K562 (cell line): ENCODE measurements around the gene PACSIN3. TPM values are rescaled to one million over a fixed set of nuclear protein-coding genes. Genes with fewer than 3 reads are reported as not detected.

Experiments used
- AFF4 ChIP-seq: sonication (generic); formaldehyde crosslinking; IDR thresholded peaks from 2 replicates; pipeline ENCODE4 v1.8.0; 2023; ENCODE audit warnings: mild to moderate bottlenecking, missing genetic modification reagents
- C11orf30 ChIP-seq: fragments of 450-650 bp; IDR thresholded peaks from 2 replicates; pipeline ENCODE4 v1.6.1; 2016; ENCODE audit warnings: low read depth, mild to moderate bottlenecking
- FOXA3 ChIP-seq, 2 experiments: fragments of 450-650 bp in 1 of 2; sonication (generic) in 1 of 2; formaldehyde crosslinking; IDR thresholded peaks in 1 of 2; conservative IDR thresholded peaks in 1 of 2; 2 replicates each; pipeline versions ENCODE4 v1.4.0 to v1.8.0; 2020 to 2022; ENCODE audit warnings: mild to moderate bottlenecking in 2 of 2, missing genetic modification reagents in 1 of 2
- GABPA ChIP-seq: fragments of 200-800 bp; sonication (Bioruptor generic); conservative IDR thresholded peaks from 2 replicates; pipeline ENCODE4 v1.6.1; 2016; ENCODE audit warnings: low read depth, missing genetic modification characterization, missing compliant biosample characterization
- HMGN3 ChIP-seq: IDR thresholded peaks from 2 replicates; pipeline ENCODE4 v1.6.1; 2011; ENCODE audit warnings: borderline replicate concordance, low read depth, mild to moderate bottlenecking, mixed read lengths, low read length; ENCODE audit not compliant: insufficient read length; ENCODE audit errors: extremely low read depth
- ID3 ChIP-seq, 2 experiments: fragments of 250-450 bp in 1 of 2; fragments of 450-650 bp in 1 of 2; sonication (Bioruptor Pico) in 1 of 2; IDR thresholded peaks; 2 replicates each; pipeline versions ENCODE4 v1.6.1 to v1.8.0; 2016 to 2021; ENCODE audit warnings: mild to moderate bottlenecking in 2 of 2, moderate library complexity in 2 of 2, missing compliant biosample characterization in 1 of 2, missing genetic modification characterization in 1 of 2
- KLF16 ChIP-seq: IDR thresholded peaks from 2 replicates; pipeline ENCODE4 v1.6.1; 2016; ENCODE audit warnings: antibody characterized with exemption
- MED1 ChIP-seq: sonication (generic); formaldehyde crosslinking; IDR thresholded peaks from 2 replicates; pipeline ENCODE4 v1.8.1; 2023; ENCODE audit warnings: missing genetic modification reagents, borderline replicate concordance
- NFRKB ChIP-seq: fragments of 450-650 bp; IDR thresholded peaks from 2 replicates; pipeline ENCODE4 v1.6.1; 2016; ENCODE audit warnings: low read depth
- PHB ChIP-seq: fragments of 250-450 bp; sonication (Bioruptor Pico); IDR thresholded peaks from 2 replicates; pipeline ENCODE4 v1.5.0; 2021
- PHF20 ChIP-seq: fragments of 450-650 bp; IDR thresholded peaks from 2 replicates; pipeline ENCODE4 v1.6.1; 2018; ENCODE audit not compliant: partially characterized antibody
- PML ChIP-seq: IDR thresholded peaks from 2 replicates; pipeline ENCODE4 v1.6.1; 2012; ENCODE audit warnings: low read length, inconsistent platforms
- SAP30 ChIP-seq: fragments of 200-600 bp; sonication (generic); IDR thresholded peaks from 2 replicates; pipeline ENCODE4 v1.6.1; 2012; ENCODE audit warnings: borderline replicate concordance, low read depth, mild to moderate bottlenecking, moderate library complexity, low read length, control low read depth, inconsistent platforms; ENCODE audit not compliant: insufficient read depth, poor library complexity, severe bottlenecking
- SIN3A ChIP-seq, 2 experiments: fragments of 150-350 bp in 1 of 2; IDR thresholded peaks; 2 replicates each; pipeline ENCODE4 v1.6.1; 2011 to 2016; ENCODE audit warnings: borderline replicate concordance in 2 of 2, low read depth in 2 of 2, low read length in 2 of 2, mild to moderate bottlenecking in 2 of 2, moderate library complexity in 2 of 2; ENCODE audit not compliant: control insufficient read depth in 1 of 2
- SMAD4 ChIP-seq: fragments of 250-450 bp; sonication (Bioruptor Pico); conservative IDR thresholded peaks from 2 replicates; pipeline ENCODE4 v1.8.0; 2021; ENCODE audit warnings: inconsistent platforms, mild to moderate bottlenecking, moderate library complexity
- TCF7L2 ChIP-seq: fragments of 150-350 bp; IDR thresholded peaks from 2 replicates; pipeline ENCODE4 v1.6.1; 2016; ENCODE audit warnings: low read depth, mild to moderate bottlenecking, low read length, moderate library complexity
- VEZF1 ChIP-seq: fragments of 200-800 bp; sonication (Bioruptor generic); IDR thresholded peaks from 2 replicates; pipeline ENCODE4 v1.6.1; 2017; ENCODE audit warnings: missing genetic modification characterization, missing compliant biosample characterization
- ZFPM2 ChIP-seq: fragments of 250-450 bp; sonication (Bioruptor Pico); IDR thresholded peaks from 2 replicates; pipeline ENCODE4 v1.5.1; 2022; ENCODE audit warnings: mild to moderate bottlenecking
- ZNF146 ChIP-seq: IDR thresholded peaks from one replicate; pipeline ENCODE4 v1.6.1; 2018; ENCODE audit warnings: missing compliant biosample characterization; ENCODE audit not compliant: unreplicated experiment
- ZNF197 ChIP-seq: fragments of 200-800 bp; sonication (Bioruptor generic); IDR thresholded peaks from 2 replicates; pipeline ENCODE4 v1.6.1; 2016; ENCODE audit warnings: low read depth, missing genetic modification characterization, missing compliant biosample characterization
- ZNF695 ChIP-seq: fragments of 450-650 bp; formaldehyde crosslinking; IDR thresholded peaks from 2 replicates; pipeline ENCODE4 v1.4.0; 2020; ENCODE audit warnings: mild to moderate bottlenecking, moderate library complexity
- polyA plus RNA-seq, 8 experiments: library from polyadenylated mRNA; depleted of rRNA in 4 of 8; stranded (reverse) in 5 of 8; unstranded in 3 of 8; fragments of >200 nt; fragmentation: Nextera tagmentation in 2 of 8; fragmentation: Illumina TruSeq in 1 of 8; extraction: Ambion mirVana in 2 of 8; extraction: Trizol in 1 of 8; gene quantifications; 2 replicates each; pipeline versions ENCODE4 v1.2.1 to v1.2.3, GENCODE V29; 2011 to 2014; ENCODE audit warnings: inconsistent platforms in 1 of 8, missing spikeins in 1 of 8
- total RNA-seq, 7 experiments: library from RNA; depleted of rRNA in 6 of 7; stranded (reverse); fragments of >200 nt in 6 of 7; fragmentation: Illumina TruSeq in 2 of 7; extraction: Trizol in 2 of 7; gene quantifications; 2 replicates each; pipeline versions ENCODE4 v1.2.1 to v1.2.3, GENCODE V29; 2011 to 2021; ENCODE audit warnings: low replicate concordance in 1 of 7

PACSIN3 gene
- total and polyA plus RNA-seq, 9 of the 15 experiments (the other 6 are each of a cell fraction or from before 2014, with no cell fraction given) = 0.13 to 18.1 (median 7.1) TPM

- peak; percentile 74; the same call in 1 of the 2 replicates for TF ChIP-seq AFF4 (CRISPR knock-in tag)
- TF ChIP-seq MED1 = no peak
- TF ChIP-seq KLF16 = peak; percentile 58; the same call in 1 of the 2 replicates
- TF ChIP-seq SAP30 = peak; percentile 73
- TF ChIP-seq SIN3A (IDR thresholded peaks at IDR 0.05; ENCODE audit: borderline replicate concordance in 2 of 2, control insufficient read depth in 1 of 2, low read depth in 2 of 2, low read length in 2 of 2) = peak; percentile 71 to 73; a peak in 2 of 4 replicates
- peak; percentile 99 for TF ChIP-seq C11orf30
- TF ChIP-seq ZNF695 (CRISPR knock-in tag) = no peak
- TF ChIP-seq ZNF146 (CRISPR knock-in tag) = peak; percentile 22
- TF ChIP-seq ZNF197 = no peak
- peak; percentile 84 for TF ChIP-seq PHF20
- TF ChIP-seq ZFPM2 (CRISPR knock-in tag) = no peak
- TF ChIP-seq SMAD4 (CRISPR knock-in tag) = peak; percentile 58; the same call in 1 of the 2 replicates
- peak; percentile 94 for TF ChIP-seq VEZF1 (CRISPR knock-in tag)
- TF ChIP-seq GABPA (tag) = 0 out of 2 replicates have a peak, but pooled peaks have one; percentile 17
- TF ChIP-seq TCF7L2 = no peak
- peak; percentile 89 for TF ChIP-seq HMGN3
- peak; percentile 98 for TF ChIP-seq NFRKB
- TF ChIP-seq FOXA3 (CRISPR knock-in tag; conservative IDR thresholded peaks at IDR 0.05 in 1 of 2, IDR thresholded peaks at IDR 0.05 in 1 of 2) = no peak; a peak in 1 of 4 replicates
- TF ChIP-seq ID3 (CRISPR knock-in tag; IDR thresholded peaks at IDR 0.05) = no peak
- 0 out of 2 replicates have a peak, but pooled peaks have one; percentile 37 for TF ChIP-seq ID3 (tag; IDR thresholded peaks at IDR 0.05)
- TF ChIP-seq PHB (CRISPR knock-in tag) = peak; percentile 91
- peak; percentile 69 for TF ChIP-seq PML
Observed at GRCh38 chr11:47176328-47177228, 9.7 kb downstream of the PACSIN3 start, which contains the start of gene ARFGAP2 (continued).
